MCF 10A (cell line): ENCODE measurements around the gene ZFYVE28. TPM values are rescaled to one million over a fixed set of nuclear protein-coding genes. Genes with fewer than 3 reads are reported as not detected.

Source experiments
- BruUV-seq: library from RNA; stranded (reverse); fragments of 400-500 nt; replicated peaks from 2 replicates; lab custom pipeline; 2021; lab: Mats Ljungman, UMichigan
- CTCF ChIA-PET: fragments of 300-600 bp; sonication (Branson Sonifier 250); formaldehyde crosslinking; extraction: SDS; loops from one replicate; lab custom pipeline; 2021; ENCODE audit warnings: antibody characterized with exemption, inconsistent platforms; lab: Yijun Ruan, JAX
- POLR2A ChIA-PET: fragments of 300-600, 350-650 bp; sonication (Branson Sonifier 250); formaldehyde crosslinking; extraction: SDS; loops from one replicate; lab custom pipeline; 2020; ENCODE audit warnings: antibody characterized with exemption, inconsistent platforms; lab: Yijun Ruan, JAX
- DNase-seq: peaks from one replicate; pipeline ENCODE4 v3.0.0-alpha.2; 2018; ENCODE audit not compliant: unreplicated experiment
- H3K27ac Mint-ChIP-seq: one replicate; pipeline ENCODE4 v1.8.0; 2022; ENCODE audit warnings: mild to moderate bottlenecking, low read depth, mixed read lengths; ENCODE audit not compliant: unreplicated experiment
- H3K27me3 Mint-ChIP-seq: one replicate; pipeline ENCODE4 v1.8.0; 2022; ENCODE audit warnings: mixed read lengths; ENCODE audit not compliant: insufficient read depth, unreplicated experiment
- H3K36me3 Mint-ChIP-seq: one replicate; pipeline ENCODE4 v1.8.0; 2022; ENCODE audit warnings: mild to moderate bottlenecking, moderate library complexity, mixed read lengths; ENCODE audit not compliant: insufficient read depth, unreplicated experiment
- H3K4me1 Mint-ChIP-seq: one replicate; pipeline ENCODE4 v1.8.0; 2022; ENCODE audit warnings: mixed read lengths; ENCODE audit not compliant: insufficient read depth, unreplicated experiment
- H3K4me3 Mint-ChIP-seq: one replicate; pipeline ENCODE4 v1.8.0; 2022; ENCODE audit warnings: mild to moderate bottlenecking, moderate library complexity, mixed read lengths; ENCODE audit not compliant: unreplicated experiment
- H3K9me3 Mint-ChIP-seq: one replicate; pipeline ENCODE4 v1.8.0; 2022; ENCODE audit warnings: mixed read lengths; ENCODE audit not compliant: unreplicated experiment
- CTCF ChIP-seq: fragments of 200-600 bp; IDR thresholded peaks from one replicate; pipeline ENCODE4 v1.8.0; 2022; ENCODE audit warnings: antibody characterized with exemption, mild to moderate bottlenecking; ENCODE audit not compliant: unreplicated experiment
- intact Hi-C: fragments of 100-400 bp; cut with micrococcal nuclease; formaldehyde crosslinking; loops from 2 replicates; pipeline ENCODE4 v1.14.1; 2022
- total RNA-seq: library from RNA; stranded (reverse); gene quantifications from 2 replicates; pipeline ENCODE4 v1.2.3, GENCODE V29; 2022

ZFYVE28 gene
- total RNA-seq, 1 experiment from 2014 or later = 1.6 TPM

- Mint-ChIP-seq H3K9me3 (peaks cover 17% of the 10 kb centered on the region), H3K4me3 (no peak overlapping the region), H3K36me3 (no peaks in the 10 kb centered on the region), H3K4me1 (no peaks in the 10 kb centered on the region), H3K27ac (no peak overlapping the region), H3K27me3 (peaks cover 31% of the 10 kb centered on the region)
- DNase-seq = no peak
- no peak for TF ChIP-seq CTCF
- CTCF ChIA-PET = no interaction called here
- POLR2A ChIA-PET = no interaction called here
- intact Hi-C loops = no loop called here
- BruUV-seq = no TSS peak
These were observed 75.0 kb downstream of the ZFYVE28 start for GRCh38 chr4:2343476-2343875.

GRCh38 chr4:2341911-2342652 is 76.4 kb downstream of the ZFYVE28 start:
- Mint-ChIP-seq H3K27me3 (peaks cover 18% of the 10 kb centered on the region), H3K4me3 (no peak overlapping the region), H3K27ac (no peak overlapping the region), H3K4me1 (no peaks in the 10 kb centered on the region), H3K9me3 (peaks cover 8% of the 10 kb centered on the region), H3K36me3 (peaks cover 5% of the 10 kb centered on the region)
- intact Hi-C loops = no loop called here
- BruUV-seq = no TSS peak
- no peak for TF ChIP-seq CTCF
- no peak for DNase-seq
- CTCF ChIA-PET = no interaction called here
- POLR2A ChIA-PET = no interaction called here

- intact Hi-C loops = no loop called here
- ChIA-PET POLR2A (no interaction called here), CTCF (no interaction called here)
- Mint-ChIP-seq H3K4me3 (no peak overlapping the region), H3K4me1 (no peaks in the 10 kb centered on the region), H3K36me3 (peaks cover 6% of the 10 kb centered on the region), H3K9me3 (peaks cover under 1% of the 10 kb centered on the region), H3K27me3 (peaks cover 18% of the 10 kb centered on the region), H3K27ac (no peak overlapping the region)
- no TSS peak for BruUV-seq
- TF ChIP-seq CTCF = no peak
- DNase-seq = no peak
These were observed 77.1 kb downstream of the ZFYVE28 start for GRCh38 chr4:2341261-2341841.

GRCh38 chr4:2340272-2341061 is 78.0 kb downstream of the ZFYVE28 start:
- Mint-ChIP-seq H3K9me3 (no peaks in the 10 kb centered on the region), H3K4me3 (no peak overlapping the region), H3K27me3 (peaks cover 18% of the 10 kb centered on the region), H3K36me3 (peaks cover 6% of the 10 kb centered on the region), H3K4me1 (no peaks in the 10 kb centered on the region), H3K27ac (no peak overlapping the region)
- intact Hi-C loops = no loop called here
- no peak for DNase-seq
- no peak for TF ChIP-seq CTCF
- BruUV-seq = no TSS peak
- ChIA-PET CTCF (no interaction called here), POLR2A (no interaction called here)
